WTC11 (cell line): ENCODE measurements around the gene GPX4. TPM values are rescaled to one million over a fixed set of nuclear protein-coding genes. Genes with fewer than 3 reads are reported as not detected.

Experiments
- ATAC-seq: fragments of 200-7000 bp; cut with Tn5 transposase; 2 replicates; pipeline ENCODE4 v1.10.0; 2021; ENCODE audit warnings: mild to moderate bottlenecking, moderate library complexity
- CTCF ChIA-PET: fragments of 300-600 bp; sonication (Branson Sonifier 250); formaldehyde crosslinking; loops from one replicate; lab custom pipeline; 2021; ENCODE audit warnings: antibody characterized with exemption; lab: Charles Lee
- POLR2A ChIA-PET: fragments of 350-600 bp; sonication (Branson Sonifier 250); formaldehyde crosslinking; loops from one replicate; lab custom pipeline; 2021; ENCODE audit warnings: antibody characterized with exemption; lab: Charles Lee
- DNase-seq: peaks from one replicate; pipeline ENCODE4 v3.0.0; 2021; ENCODE audit warnings: low spot score
- H3K27ac Mint-ChIP-seq: 2 replicates; pipeline ENCODE4 v1.8.0; 2021; ENCODE audit warnings: mixed read lengths
- H3K27me3 Mint-ChIP-seq: 2 replicates; pipeline ENCODE4 v1.8.0; 2021; ENCODE audit warnings: low read depth, mild to moderate bottlenecking, moderate library complexity, mixed read lengths
- H3K36me3 Mint-ChIP-seq: 2 replicates; pipeline ENCODE4 v1.8.0; 2021; ENCODE audit warnings: mixed read lengths
- H3K4me1 Mint-ChIP-seq: 2 replicates; pipeline ENCODE4 v1.8.0; 2022; ENCODE audit warnings: mixed read lengths
- H3K4me3 Mint-ChIP-seq: 2 replicates; pipeline ENCODE4 v1.8.0; 2021; ENCODE audit warnings: mild to moderate bottlenecking, moderate library complexity, mixed read lengths
- H3K9me3 Mint-ChIP-seq: 2 replicates; pipeline ENCODE4 v1.8.0; 2021; ENCODE audit warnings: mixed read lengths
- ATF3 ChIP-seq: sonication (generic); formaldehyde crosslinking; conservative IDR thresholded peaks from 2 replicates; pipeline ENCODE4 v1.8.1; 2022; ENCODE audit warnings: mild to moderate bottlenecking, missing genetic modification reagents
- CTCF ChIP-seq: fragments of 200-600 bp; IDR thresholded peaks from 2 replicates; pipeline ENCODE4 v1.8.0; 2022; ENCODE audit warnings: antibody characterized with exemption
- E2F1 ChIP-seq: sonication (generic); formaldehyde crosslinking; IDR thresholded peaks from 2 replicates; pipeline ENCODE4 v1.8.0; 2022; ENCODE audit warnings: mild to moderate bottlenecking, missing genetic modification reagents
- E2F5 ChIP-seq: sonication (generic); formaldehyde crosslinking; IDR thresholded peaks from 2 replicates; pipeline ENCODE4 v1.8.1; 2022; ENCODE audit warnings: mild to moderate bottlenecking, moderate library complexity, missing genetic modification reagents
- FOXJ3 ChIP-seq: sonication (generic); formaldehyde crosslinking; IDR thresholded peaks from 2 replicates; pipeline ENCODE4 v1.9.0; 2021; ENCODE audit warnings: missing genetic modification reagents, mild to moderate bottlenecking, borderline replicate concordance
- FOXP1 ChIP-seq: sonication (generic); formaldehyde crosslinking; IDR thresholded peaks from 2 replicates; pipeline ENCODE4 v1.8.0; 2022; ENCODE audit warnings: missing genetic modification reagents, mild to moderate bottlenecking, moderate library complexity, borderline replicate concordance
- HMGA2 ChIP-seq: fragments of 250-450 bp; sonication (Bioruptor Pico); IDR thresholded peaks from 2 replicates; pipeline ENCODE4 v1.4.0; 2021; ENCODE audit warnings: mild to moderate bottlenecking, moderate library complexity
- IRF1 ChIP-seq: sonication (generic); formaldehyde crosslinking; IDR thresholded peaks from 2 replicates; pipeline ENCODE4 v1.8.0; 2023; ENCODE audit warnings: missing genetic modification reagents
- NFATC4 ChIP-seq: fragments of 250-450 bp; sonication (Bioruptor Pico); IDR thresholded peaks from 2 replicates; pipeline ENCODE4 v1.9.0; 2021; ENCODE audit warnings: mild to moderate bottlenecking
- NFE2L1 ChIP-seq: sonication (generic); formaldehyde crosslinking; IDR thresholded peaks from 2 replicates; pipeline ENCODE4 v1.8.1; 2023; ENCODE audit warnings: missing genetic modification reagents
- OVOL2 ChIP-seq: fragments of 250-450 bp; sonication (Bioruptor Pico); IDR thresholded peaks from 2 replicates; pipeline ENCODE4 v1.9.0; 2021; ENCODE audit warnings: mild to moderate bottlenecking, borderline replicate concordance
- PRDM15 ChIP-seq: sonication (generic); formaldehyde crosslinking; IDR thresholded peaks from 2 replicates; pipeline ENCODE4 v1.8.0; 2022; ENCODE audit warnings: missing genetic modification reagents
- USF1 ChIP-seq: sonication (generic); formaldehyde crosslinking; IDR thresholded peaks from 2 replicates; pipeline ENCODE4 v1.8.0; 2022; ENCODE audit warnings: mild to moderate bottlenecking, missing genetic modification reagents
- ZBTB21 ChIP-seq: sonication (generic); formaldehyde crosslinking; IDR thresholded peaks from 2 replicates; pipeline ENCODE4 v1.8.1; 2023; ENCODE audit warnings: mild to moderate bottlenecking, missing genetic modification reagents, borderline replicate concordance
- ZMAT4 ChIP-seq: fragments of 250-450 bp; sonication (Bioruptor Pico); IDR thresholded peaks from 2 replicates; pipeline ENCODE4 v1.9.0; 2021; ENCODE audit warnings: mild to moderate bottlenecking
- ZNF219 ChIP-seq: sonication (generic); formaldehyde crosslinking; IDR thresholded peaks from 2 replicates; pipeline ENCODE4 v1.8.0; 2023; ENCODE audit warnings: missing genetic modification reagents, mild to moderate bottlenecking, borderline replicate concordance
- ZNF232 ChIP-seq: sonication (generic); formaldehyde crosslinking; IDR thresholded peaks from 2 replicates; pipeline ENCODE4 v1.8.0; 2022; ENCODE audit warnings: mild to moderate bottlenecking, missing genetic modification reagents
- ZNF263 ChIP-seq: sonication (generic); formaldehyde crosslinking; IDR thresholded peaks from 2 replicates; pipeline ENCODE4 v1.8.1; 2022; ENCODE audit warnings: low read depth, mild to moderate bottlenecking, moderate library complexity, missing genetic modification reagents
- ZNF317 ChIP-seq: sonication (generic); formaldehyde crosslinking; IDR thresholded peaks from 2 replicates; pipeline ENCODE4 v1.8.1; 2023; ENCODE audit warnings: low read depth, mild to moderate bottlenecking, moderate library complexity, missing genetic modification reagents, borderline replicate concordance
- ZNF416 ChIP-seq: fragments of 250-450 bp; sonication (Bioruptor Pico); IDR thresholded peaks from 2 replicates; pipeline ENCODE4 v1.9.0; 2021; ENCODE audit warnings: mild to moderate bottlenecking, inconsistent platforms
- ZSCAN18 ChIP-seq: fragments of 250-450 bp; sonication (Bioruptor Pico); IDR thresholded peaks from 2 replicates; pipeline ENCODE4 v2.1.2; 2022; ENCODE audit warnings: mild to moderate bottlenecking, moderate library complexity
- total RNA-seq: library from RNA; stranded (reverse); gene quantifications from 3 replicates; pipeline ENCODE4 v1.2.3, GENCODE V29; 2021

GPX4 gene
- total RNA-seq, 1 experiment from 2014 or later, result 363 TPM

GRCh38 chr19:1109032-1109551 is 5.3 kb downstream of the GPX4 start (continued):
- TF ChIP-seq E2F1 (CRISPR knock-in tag), result no peak
- no peak for TF ChIP-seq ZNF263 (CRISPR knock-in tag)
- TF ChIP-seq, all 79 proteins: peak for 0

- POLR2A ChIA-PET, result no interaction called here
- Mint-ChIP-seq H3K9me3 (no peaks in the 10 kb centered on the region), H3K4me3 (no peak overlapping the region), H3K27ac (no peak overlapping the region), H3K36me3 (no peaks in the 10 kb centered on the region), H3K4me1 (peaks cover 2% of the 10 kb centered on the region; the same call in 1 of the 2 replicates), H3K27me3 (no peaks in the 10 kb centered on the region)
- ATAC-seq (no peak), DNase-seq (no peak)
- TF ChIP-seq ZNF232 (CRISPR knock-in tag), result no peak
- no peak for TF ChIP-seq NFATC4 (CRISPR knock-in tag)
- TF ChIP-seq ZNF219, result no peak
- TF ChIP-seq OVOL2, result no peak
- TF ChIP-seq ATF3 (CRISPR knock-in tag), result no peak
- TF ChIP-seq IRF1, result no peak
- TF ChIP-seq HMGA2 (CRISPR knock-in tag), result no peak
- no peak for TF ChIP-seq FOXP1 (CRISPR knock-in tag)
- TF ChIP-seq ZBTB21 (CRISPR knock-in tag), result no peak
- TF ChIP-seq ZNF317 (CRISPR knock-in tag), result no peak
- no peak for TF ChIP-seq USF1 (CRISPR knock-in tag)
- no peak for TF ChIP-seq ZSCAN18 (CRISPR knock-in tag)
- no peak for TF ChIP-seq NFE2L1
- no peak for TF ChIP-seq FOXJ3 (CRISPR knock-in tag)
- no peak for TF ChIP-seq ZMAT4
- TF ChIP-seq E2F5 (CRISPR knock-in tag), result no peak
- TF ChIP-seq PRDM15 (CRISPR knock-in tag), result no peak
- no peak for TF ChIP-seq ZNF416
- TF ChIP-seq CTCF, result no peak
- CTCF ChIA-PET, result no interaction called here
These were observed 6.2 kb downstream of the GPX4 start for GRCh38 chr19:1109697-1110671.
